HepG2 (cell line): ENCODE data around the gene PPM1M. TPM values are rescaled to one million over a fixed set of nuclear protein-coding genes. Genes with fewer than 3 reads are reported as not detected.
A peak's percentile ranks its signal among the peaks of the same experiment; 100 is the strongest.

Experiments used
- FOXA1 ChIP-seq, 2 experiments: fragments of 450-650 bp in 1 of 2; sonication (generic) in 1 of 2; formaldehyde crosslinking in 1 of 2; IDR thresholded peaks; 2 replicates each; pipeline versions ENCODE4 v1.4.0 to v1.6.1; 2016 to 2020; ENCODE audit warnings: missing genetic modification reagents in 1 of 2
- GATA4 ChIP-seq: sonication (generic); IDR thresholded peaks from 2 replicates; pipeline ENCODE4 v1.6.1; 2016; ENCODE audit warnings: antibody characterized with exemption, low read depth, borderline replicate concordance
- JUND ChIP-seq: sonication (generic); formaldehyde crosslinking; IDR thresholded peaks from 2 replicates; pipeline ENCODE4 v1.8.0; 2022; ENCODE audit warnings: mild to moderate bottlenecking, missing genetic modification reagents
- NCOA2 ChIP-seq: sonication (generic); formaldehyde crosslinking; IDR thresholded peaks from 2 replicates; pipeline ENCODE4 v1.8.0; 2022; ENCODE audit warnings: inconsistent platforms
- ZMYM3 ChIP-seq: sonication (generic); formaldehyde crosslinking; IDR thresholded peaks from 2 replicates; pipeline ENCODE4 v1.5.1; 2020; ENCODE audit warnings: mild to moderate bottlenecking, missing genetic modification reagents
- ZNF264 ChIP-seq: sonication (generic); formaldehyde crosslinking; IDR thresholded peaks from 2 replicates; pipeline ENCODE4 v1.4.0; 2020; ENCODE audit warnings: missing genetic modification reagents
- ZNF557 ChIP-seq: sonication (generic); formaldehyde crosslinking; IDR thresholded peaks from 2 replicates; pipeline ENCODE4 v1.4.0; 2020; ENCODE audit warnings: missing genetic modification reagents
- ZNF644 ChIP-seq: IDR thresholded peaks from 2 replicates; pipeline ENCODE4 v1.6.1; 2016; ENCODE audit warnings: low read depth
- polyA plus RNA-seq, 8 experiments: library from polyadenylated mRNA; depleted of rRNA in 3 of 8; stranded (reverse) in 7 of 8; unstranded in 1 of 8; fragments of >200 nt; fragmentation: Illumina TruSeq in 4 of 8; extraction: Trizol in 4 of 8; gene quantifications; 2 replicates each; pipeline versions ENCODE4 v1.2.1 to v1.2.3, GENCODE V29; 2011 to 2016; ENCODE audit warnings: low read depth in 4 of 8, missing spikeins in 1 of 8, mixed read lengths in 1 of 8; ENCODE audit not compliant: insufficient read depth in 1 of 8
- total RNA-seq, 5 experiments: library from RNA; depleted of rRNA; stranded (reverse); fragments of >200 nt; fragmentation: Illumina TruSeq; extraction: Trizol; gene quantifications; 2 replicates each; pipeline ENCODE4 v1.2.3, GENCODE V29; 2016; ENCODE audit warnings: low read depth in 1 of 5
- TF ChIP-seq, protein P1 (sequence below): sonication (generic); formaldehyde crosslinking; IDR thresholded peaks from 2 replicates; pipeline ENCODE4 v1.4.0; 2020; ENCODE audit warnings: mild to moderate bottlenecking, missing genetic modification reagents
- TF ChIP-seq, protein P2 (sequence below): sonication (generic); formaldehyde crosslinking; IDR thresholded peaks from 2 replicates; pipeline ENCODE4 v1.4.0; 2020; ENCODE audit warnings: missing genetic modification reagents
- TF ChIP-seq, protein P3 (sequence below): fragments of 450-650 bp; IDR thresholded peaks from 2 replicates; pipeline ENCODE4 v1.6.1; 2016
- TF ChIP-seq, protein P4 (sequence below): sonication (generic); formaldehyde crosslinking; conservative IDR thresholded peaks from 2 replicates; pipeline ENCODE4 v1.8.0; 2022; ENCODE audit warnings: mild to moderate bottlenecking, moderate library complexity, missing genetic modification reagents
- TF ChIP-seq, protein P5 (sequence below): sonication (generic); formaldehyde crosslinking; IDR thresholded peaks from 2 replicates; pipeline ENCODE4 v1.8.1; 2023; ENCODE audit warnings: mild to moderate bottlenecking, moderate library complexity, missing genetic modification reagents

The PPM1M gene
- total and polyA plus RNA-seq, 2 of the 13 experiments (the other 11 are each of a cell fraction or from before 2014, with no cell fraction given), result 2.5 to 5.9 TPM

DNA sequence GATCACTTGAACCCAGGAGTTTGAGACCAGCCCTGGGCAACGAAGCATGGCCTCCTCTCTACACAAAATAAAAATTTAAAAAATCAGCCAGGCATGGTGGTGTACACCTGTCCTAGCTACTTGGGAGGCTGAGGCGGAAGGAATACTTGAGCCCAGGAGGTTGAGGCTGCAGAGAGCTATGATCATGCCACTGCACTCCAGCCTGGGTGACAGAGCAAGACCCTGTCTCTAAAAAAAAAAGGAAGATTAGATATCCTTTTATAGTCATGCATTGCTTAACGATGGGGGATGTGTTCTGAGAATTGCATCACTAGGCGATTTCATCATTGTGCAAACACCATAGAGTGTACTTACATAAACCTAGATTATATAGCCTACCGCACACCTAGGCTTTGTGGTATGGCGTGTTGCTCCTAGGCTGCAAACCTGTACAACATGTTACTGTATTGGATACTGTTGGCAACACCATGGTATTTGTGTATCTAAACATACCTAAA is 35.0 kb upstream of the PPM1M start (continued):
- TF ChIP-seq ZNF644 (CRISPR knock-in tag) (0 out of 2 replicates have a peak, but pooled peaks have one; percentile 80), GATA4 (no peak), ZMYM3 (CRISPR knock-in tag) (peak; percentile 66; the same call in 1 of the 2 replicates), ZNF264 (CRISPR knock-in tag) (peak; percentile 67), NCOA2 (peak; percentile 95), JUND (CRISPR knock-in tag) (peak; percentile 96), ZNF557 (CRISPR knock-in tag) (0 out of 2 replicates have a peak, but pooled peaks have one; percentile 47), FOXA1 (IDR thresholded peaks at IDR 0.05) (peak; percentile 73), FOXA1 (CRISPR knock-in tag; IDR thresholded peaks at IDR 0.05) (peak; percentile 98)
- TF ChIP-seq, protein P1, sequence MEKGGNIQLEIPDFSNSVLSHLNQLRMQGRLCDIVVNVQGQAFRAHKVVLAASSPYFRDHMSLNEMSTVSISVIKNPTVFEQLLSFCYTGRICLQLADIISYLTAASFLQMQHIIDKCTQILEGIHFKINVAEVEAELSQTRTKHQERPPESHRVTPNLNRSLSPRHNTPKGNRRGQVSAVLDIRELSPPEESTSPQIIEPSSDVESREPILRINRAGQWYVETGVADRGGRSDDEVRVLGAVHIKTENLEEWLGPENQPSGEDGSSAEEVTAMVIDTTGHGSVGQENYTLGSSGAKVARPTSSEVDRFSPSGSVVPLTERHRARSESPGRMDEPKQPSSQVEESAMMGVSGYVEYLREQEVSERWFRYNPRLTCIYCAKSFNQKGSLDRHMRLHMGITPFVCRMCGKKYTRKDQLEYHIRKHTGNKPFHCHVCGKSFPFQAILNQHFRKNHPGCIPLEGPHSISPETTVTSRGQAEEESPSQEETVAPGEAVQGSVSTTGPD, result no peak
- TF ChIP-seq, protein P2, sequence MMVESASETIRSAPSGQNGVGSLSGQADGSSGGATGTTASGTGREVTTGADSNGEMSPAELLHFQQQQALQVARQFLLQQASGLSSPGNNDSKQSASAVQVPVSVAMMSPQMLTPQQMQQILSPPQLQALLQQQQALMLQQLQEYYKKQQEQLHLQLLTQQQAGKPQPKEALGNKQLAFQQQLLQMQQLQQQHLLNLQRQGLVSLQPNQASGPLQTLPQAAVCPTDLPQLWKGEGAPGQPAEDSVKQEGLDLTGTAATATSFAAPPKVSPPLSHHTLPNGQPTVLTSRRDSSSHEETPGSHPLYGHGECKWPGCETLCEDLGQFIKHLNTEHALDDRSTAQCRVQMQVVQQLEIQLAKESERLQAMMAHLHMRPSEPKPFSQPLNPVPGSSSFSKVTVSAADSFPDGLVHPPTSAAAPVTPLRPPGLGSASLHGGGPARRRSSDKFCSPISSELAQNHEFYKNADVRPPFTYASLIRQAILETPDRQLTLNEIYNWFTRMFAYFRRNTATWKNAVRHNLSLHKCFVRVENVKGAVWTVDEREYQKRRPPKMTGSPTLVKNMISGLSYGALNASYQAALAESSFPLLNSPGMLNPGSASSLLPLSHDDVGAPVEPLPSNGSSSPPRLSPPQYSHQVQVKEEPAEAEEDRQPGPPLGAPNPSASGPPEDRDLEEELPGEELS (CRISPR knock-in tag), result peak; percentile 88
- TF ChIP-seq, protein P3, sequence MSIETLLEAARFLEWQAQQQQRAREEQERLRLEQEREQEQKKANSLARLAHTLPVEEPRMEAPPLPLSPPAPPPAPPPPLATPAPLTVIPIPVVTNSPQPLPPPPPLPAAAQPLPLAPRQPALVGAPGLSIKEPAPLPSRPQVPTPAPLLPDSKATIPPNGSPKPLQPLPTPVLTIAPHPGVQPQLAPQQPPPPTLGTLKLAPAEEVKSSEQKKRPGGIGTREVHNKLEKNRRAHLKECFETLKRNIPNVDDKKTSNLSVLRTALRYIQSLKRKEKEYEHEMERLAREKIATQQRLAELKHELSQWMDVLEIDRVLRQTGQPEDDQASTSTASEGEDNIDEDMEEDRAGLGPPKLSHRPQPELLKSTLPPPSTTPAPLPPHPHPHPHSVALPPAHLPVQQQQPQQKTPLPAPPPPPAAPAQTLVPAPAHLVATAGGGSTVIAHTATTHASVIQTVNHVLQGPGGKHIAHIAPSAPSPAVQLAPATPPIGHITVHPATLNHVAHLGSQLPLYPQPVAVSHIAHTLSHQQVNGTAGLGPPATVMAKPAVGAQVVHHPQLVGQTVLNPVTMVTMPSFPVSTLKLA, result no peak
- TF ChIP-seq, protein P4, sequence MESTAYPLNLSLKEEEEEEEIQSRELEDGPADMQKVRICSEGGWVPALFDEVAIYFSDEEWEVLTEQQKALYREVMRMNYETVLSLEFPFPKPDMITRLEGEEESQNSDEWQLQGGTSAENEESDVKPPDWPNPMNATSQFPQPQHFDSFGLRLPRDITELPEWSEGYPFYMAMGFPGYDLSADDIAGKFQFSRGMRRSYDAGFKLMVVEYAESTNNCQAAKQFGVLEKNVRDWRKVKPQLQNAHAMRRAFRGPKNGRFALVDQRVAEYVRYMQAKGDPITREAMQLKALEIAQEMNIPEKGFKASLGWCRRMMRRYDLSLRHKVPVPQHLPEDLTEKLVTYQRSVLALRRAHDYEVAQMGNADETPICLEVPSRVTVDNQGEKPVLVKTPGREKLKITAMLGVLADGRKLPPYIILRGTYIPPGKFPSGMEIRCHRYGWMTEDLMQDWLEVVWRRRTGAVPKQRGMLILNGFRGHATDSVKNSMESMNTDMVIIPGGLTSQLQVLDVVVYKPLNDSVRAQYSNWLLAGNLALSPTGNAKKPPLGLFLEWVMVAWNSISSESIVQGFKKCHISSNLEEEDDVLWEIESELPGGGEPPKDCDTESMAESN (CRISPR knock-in tag), result peak; percentile 86
- TF ChIP-seq, protein P5, sequence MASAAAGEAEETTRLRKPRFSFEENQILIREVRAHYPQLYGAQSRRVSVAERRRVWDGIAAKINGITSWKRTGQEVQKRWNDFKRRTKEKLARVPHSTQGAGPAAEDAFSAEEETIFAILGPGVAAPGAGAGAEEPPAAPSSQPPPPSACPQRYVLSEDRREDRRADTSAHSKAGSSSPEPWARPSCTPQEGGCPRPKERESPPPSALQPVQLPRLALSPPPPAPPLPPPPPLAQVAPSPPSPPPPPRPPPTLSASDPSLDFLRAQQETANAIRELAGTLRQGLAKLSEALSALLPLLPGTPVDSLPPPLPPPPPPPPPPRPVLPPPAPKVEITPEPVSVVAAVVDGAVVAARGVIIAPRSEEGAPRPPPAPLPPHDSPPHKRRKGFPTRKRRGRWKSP (CRISPR knock-in tag), result peak; percentile 42; the same call in 1 of the 2 replicates
